Right atrium auricular region (tissue), 2 donors: Measurements from ENCODE around the gene LDLR. TPM values are rescaled to one million over a fixed set of nuclear protein-coding genes. Genes with fewer than 3 reads are reported as not detected.
"Not testable (repeated sequence)": the region's sequence is repeated elsewhere in the genome, so short reads cannot be mapped to it uniquely, and the experiment has no call there.

Source experiments
- DNase-seq: peaks from one replicate; pipeline ENCODE4 v3.0.0-alpha.2; 2019; ENCODE audit warnings: low spot score
- H3K27ac ChIP-seq, 2 donors: fragments of 200-600 bp; sonication (generic); 1 replicate in 1 of 2; 2 replicates in 1 of 2; pipeline ENCODE4 v1.5.1; 2016 to 2019
- H3K27me3 ChIP-seq, 2 donors: fragments of 200-600 bp; sonication (generic); one replicate each; pipeline versions ENCODE4 v1.5.1 to v1.6.0; 2017 to 2019
- H3K36me3 ChIP-seq: fragments of 200-600 bp; sonication (generic); one replicate; pipeline ENCODE4 v1.5.1; 2016
- H3K4me1 ChIP-seq, 2 donors: fragments of 200-600 bp; sonication (generic); one replicate each; pipeline versions ENCODE4 v1.5.1 to v1.6.0; 2017 to 2019
- H3K4me3 ChIP-seq, 2 donors: fragments of 200-600 bp; sonication (generic); 1 replicate in 1 of 2; 2 replicates in 1 of 2; pipeline ENCODE4 v1.5.1; 2017 to 2019; ENCODE audit warnings: mild to moderate bottlenecking in 1 of 2, moderate library complexity in 1 of 2
- H3K9me3 ChIP-seq, 2 donors: fragments of 200-600 bp; sonication (generic); one replicate each; pipeline ENCODE4 v1.5.1; 2019
- CTCF ChIP-seq, 2 donors: fragments of 200-600 bp; sonication (generic); IDR thresholded peaks; one replicate each; pipeline ENCODE4 v1.5.1; 2019; ENCODE audit warnings: antibody characterized with exemption in 2 of 2
- total RNA-seq, 2 donors: library from RNA; depleted of rRNA; stranded (reverse); fragments of >200 nt; gene quantifications; one replicate each; pipeline ENCODE4 v1.1.0, GENCODE V29; 2016

Gene LDLR
- total RNA-seq, 2 donors from 2014 or later = 13.8 to 15.9 TPM

- DNase-seq = peak; percentile 67
- Histone ChIP-seq H3K4me1 (peaks cover 0 to 5% of the 10 kb centered on the region in 2 donors), H3K27ac (no peak overlapping the region), H3K4me3 (no peak overlapping the region), H3K27me3 (no peaks in the 10 kb centered on the region), H3K9me3 (no peaks in the 10 kb centered on the region), H3K36me3 (peaks cover 53% of the 10 kb centered on the region)
- TF ChIP-seq CTCF (IDR thresholded peaks at IDR 0.05) = no peak
These were observed 13.7 kb downstream of the LDLR start for GRCh38 chr19:11102944-11103343.

GRCh38 chr19:11103667-11104066, 14.4 kb downstream of the LDLR start:
- not testable (repeated sequence) for H3K4me3 ChIP-seq, H3K27ac ChIP-seq, H3K4me1 ChIP-seq, H3K27me3 ChIP-seq, H3K9me3 ChIP-seq, DNase-seq
- H3K36me3 ChIP-seq = peaks cover 60% of the 10 kb centered on the region

GRCh38 chr19:11105014-11105636, 15.9 kb downstream of the LDLR start:
- no peaks in the 10 kb centered on the region for H3K9me3 ChIP-seq
- H3K4me3 ChIP-seq = no peak overlapping the region
- no peak for TF ChIP-seq CTCF (IDR thresholded peaks at IDR 0.05)
- DNase-seq = no peak
- H3K36me3 ChIP-seq = peaks cover 64% of the 10 kb centered on the region
- H3K27ac ChIP-seq = no peak overlapping the region
- no peaks in the 10 kb centered on the region for H3K27me3 ChIP-seq
- peaks cover 0 to under 1% of the 10 kb centered on the region in 2 donors for H3K4me1 ChIP-seq

GRCh38 chr19:11106477-11106876, 17.2 kb downstream of the LDLR start:
- no peaks in the 10 kb centered on the region for H3K27me3 ChIP-seq
- TF ChIP-seq CTCF (IDR thresholded peaks at IDR 0.05) = no peak
- H3K4me1 ChIP-seq = no peaks in the 10 kb centered on the region
- H3K9me3 ChIP-seq = no peaks in the 10 kb centered on the region
- H3K4me3 ChIP-seq = no peak overlapping the region
- H3K27ac ChIP-seq = peak overlapping the region in 1 of 2 donors; percentile 32
- DNase-seq = no peak
- peaks cover 74% of the 10 kb centered on the region for H3K36me3 ChIP-seq

GRCh38 chr19:11108746-11109145, 19.5 kb downstream of the LDLR start:
- Histone ChIP-seq H3K27ac (no peak overlapping the region), H3K36me3 (peaks cover 76% of the 10 kb centered on the region)

More at GRCh38 chr19:11108746-11109145, 19.5 kb downstream of the LDLR start:
- no peak for TF ChIP-seq CTCF (IDR thresholded peaks at IDR 0.05)
- DNase-seq = no peak
- Histone ChIP-seq H3K4me1 (no peaks in the 10 kb centered on the region), H3K9me3 (no peaks in the 10 kb centered on the region), H3K4me3 (no peak overlapping the region), H3K27me3 (no peaks in the 10 kb centered on the region)
